GM19324 (cell line): ENCODE results near the gene CREG2.
"Not testable (repeated sequence)": the region's sequence is repeated elsewhere in the genome, so short reads cannot be mapped to it uniquely, and the experiment has no call there.

ENCODE experiments used
- ATAC-seq: cut with Tn5 transposase; IDR thresholded peaks from one replicate; pipeline ENCODE4 v1.9.1; 2021; ENCODE audit warnings: mild to moderate bottlenecking, moderate library complexity; ENCODE audit not compliant: unreplicated experiment, low FRiP score

The CREG2 gene

GRCh38 chr2:101349893-101350662 lies 37.2 kb downstream of the CREG2 start:
- ATAC-seq = no peak

DNA sequence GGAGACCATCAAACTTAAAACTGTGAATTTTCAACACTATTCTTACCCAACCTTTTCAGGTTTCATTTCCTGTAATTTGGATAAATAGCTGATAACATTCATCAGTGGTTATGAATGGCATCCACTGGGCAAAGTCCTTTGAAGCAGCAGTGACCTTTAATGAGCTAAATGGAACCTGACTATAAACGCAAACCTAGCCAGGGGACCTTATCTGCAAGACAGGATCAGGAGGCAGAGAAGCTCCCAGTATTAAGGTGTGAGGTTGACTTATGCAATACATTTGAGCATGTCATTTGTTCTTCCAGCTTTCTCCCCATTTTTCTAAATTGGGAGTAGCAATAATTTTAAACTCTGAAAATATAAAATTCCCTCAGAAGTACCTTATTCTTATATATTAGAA lies 38.4 kb downstream of the CREG2 start:
- no peak for ATAC-seq

DNA sequence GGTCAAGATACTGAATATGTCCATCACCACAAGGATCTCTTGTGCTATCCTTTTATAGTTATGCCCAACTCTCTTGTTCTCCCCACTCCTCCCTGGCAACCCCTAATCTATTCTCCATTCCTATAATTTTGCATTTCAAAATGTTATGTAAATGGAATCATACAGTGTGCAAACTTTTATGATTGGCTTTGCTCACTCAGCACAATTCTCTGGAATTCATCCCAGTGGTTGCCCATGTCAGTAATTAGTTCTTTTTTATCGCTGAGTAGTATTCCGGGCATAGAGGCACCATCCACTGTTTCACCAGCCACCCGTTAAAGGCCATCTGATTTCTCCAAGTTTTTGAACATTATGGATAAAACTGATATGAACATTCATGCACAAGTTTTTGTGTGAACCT lies 40.4 kb downstream of the CREG2 start:
- ATAC-seq = no peak

- ATAC-seq = no peak
Measured at GRCh38 chr2:101344137-101344536, 43.2 kb downstream of the CREG2 start.

GRCh38 chr2:101342625-101343008 lies 44.7 kb downstream of the CREG2 start:
- ATAC-seq = no peak

GRCh38 chr2:101341901-101342624 lies 45.2 kb downstream of the CREG2 start:
- ATAC-seq = no peak

DNA sequence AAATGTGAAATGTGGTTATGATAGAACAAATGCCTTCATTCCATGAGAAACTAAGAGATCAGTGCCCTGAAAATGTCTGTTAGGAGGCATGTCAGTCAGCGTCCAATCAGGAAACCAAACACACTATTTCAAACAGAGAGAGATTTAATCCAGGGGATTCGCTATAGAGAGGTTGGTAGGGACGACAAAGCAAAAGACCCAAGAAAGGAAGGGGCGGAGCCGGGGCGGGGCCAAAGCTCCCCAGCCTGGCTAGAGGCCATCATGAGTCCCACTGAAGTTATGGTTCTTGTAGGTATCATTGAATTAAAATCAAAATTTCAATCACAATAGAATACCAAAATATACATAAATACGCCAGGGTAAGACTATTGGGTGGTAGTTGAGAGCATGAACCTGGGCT lies 45.9 kb downstream of the CREG2 start:
- ATAC-seq = no peak

DNA sequence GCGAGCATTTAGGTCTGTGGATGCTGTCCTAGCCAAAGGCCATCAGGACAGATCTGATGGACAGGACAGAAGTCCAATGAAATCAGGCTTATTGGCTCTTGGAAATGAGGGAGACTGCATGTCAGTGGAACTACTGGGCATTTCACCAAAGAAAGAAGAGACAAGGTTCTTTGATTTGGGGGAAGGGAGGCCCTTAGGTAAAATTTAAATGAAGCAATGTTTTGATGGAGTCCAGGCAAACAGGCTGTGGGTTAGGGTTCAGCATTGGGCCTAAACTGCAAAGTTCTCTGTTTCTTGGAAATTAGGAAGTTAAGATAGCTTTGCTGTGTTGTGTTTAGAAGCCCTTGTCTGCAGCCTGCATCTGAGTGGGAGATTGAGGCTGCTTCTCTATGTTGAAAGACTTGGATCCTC lies 47.2 kb downstream of the CREG2 start:
- no peak for ATAC-seq

- ATAC-seq = no peak
Measured at GRCh38 chr2:101339266-101339880, 47.9 kb downstream of the CREG2 start.

- ATAC-seq = no peak
Measured at GRCh38 chr2:101337877-101338276, 49.4 kb downstream of the CREG2 start.

DNA sequence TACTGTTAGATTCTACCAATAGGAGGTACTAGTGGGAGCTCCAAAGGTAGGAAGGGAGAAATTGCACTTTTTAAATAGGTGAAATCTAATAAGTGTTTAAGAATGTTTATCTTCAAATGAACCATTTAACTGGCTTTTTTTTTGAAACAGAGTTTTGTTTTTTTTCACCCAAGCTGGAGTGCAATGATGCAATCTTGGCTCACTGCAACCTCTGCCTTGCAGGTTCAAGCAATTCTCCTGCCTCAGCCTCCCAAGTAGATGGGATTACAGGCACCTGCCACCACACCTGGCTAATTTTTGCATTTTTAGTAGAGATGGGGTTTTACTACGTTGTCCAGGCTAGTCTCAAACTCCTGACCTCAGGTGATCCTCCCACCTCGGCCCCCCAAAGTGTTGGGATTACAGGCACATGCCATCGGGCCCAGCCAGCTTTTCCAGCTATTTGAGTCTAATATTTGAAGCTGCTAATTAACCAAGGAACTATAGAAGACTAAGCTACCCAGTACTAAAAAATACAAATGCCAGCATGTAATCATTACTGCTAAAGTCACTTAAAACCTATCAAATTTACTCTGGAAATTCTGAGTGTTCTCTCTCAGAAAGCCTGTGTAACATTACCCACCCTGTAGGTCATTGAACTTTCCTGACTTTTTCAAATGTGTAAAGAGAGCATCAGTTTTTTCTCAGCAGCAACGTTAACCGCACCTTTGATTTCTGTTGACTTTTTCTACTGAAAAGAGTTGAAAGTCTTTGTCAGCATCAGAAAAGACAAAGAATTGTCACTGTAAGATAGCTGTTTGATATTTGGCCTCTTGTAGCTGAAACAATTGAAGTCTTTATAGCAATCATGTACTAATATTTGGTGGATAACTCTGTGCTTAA lies 54.2 kb downstream of the CREG2 start:
- no peak for ATAC-seq

GRCh38 chr2:101331202-101331601 lies 56.1 kb downstream of the CREG2 start:
- ATAC-seq = no peak

- no peak for ATAC-seq
Measured at GRCh38 chr2:101330253-101330933, 56.9 kb downstream of the CREG2 start.

- no peak for ATAC-seq
Measured at GRCh38 chr2:101329026-101329425, 58.3 kb downstream of the CREG2 start.

GRCh38 chr2:101328474-101329007 lies 58.8 kb downstream of the CREG2 start:
- ATAC-seq = no peak

DNA sequence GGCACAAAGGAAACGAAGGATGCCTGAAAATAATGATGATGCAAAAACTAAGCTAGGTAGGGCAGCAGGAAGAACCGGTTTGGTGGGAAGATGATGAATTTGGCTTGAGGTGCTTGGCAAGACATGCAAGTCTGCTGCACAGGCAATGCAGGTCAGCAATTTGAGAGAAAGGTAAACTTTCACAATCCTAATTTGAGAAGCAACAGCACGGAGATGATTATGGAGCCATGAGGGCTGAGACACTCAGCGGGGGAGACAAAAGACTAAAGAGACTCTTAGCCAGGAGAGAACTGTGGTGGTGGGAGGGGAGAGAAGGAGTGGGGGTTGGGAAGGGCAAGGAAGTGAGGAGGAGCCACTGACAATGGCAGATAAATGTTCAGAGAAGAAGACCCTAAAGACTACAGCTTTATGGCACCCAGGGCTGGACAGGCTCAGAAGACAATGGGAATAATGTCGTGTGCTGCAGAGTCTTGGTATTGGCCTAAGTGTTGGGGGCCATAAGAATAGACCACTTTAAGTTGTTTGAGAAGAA lies 59.4 kb downstream of the CREG2 start:
- no peak for ATAC-seq

- ATAC-seq = no peak
Measured at GRCh38 chr2:101325425-101325824, 61.9 kb downstream of the CREG2 start.

- ATAC-seq = not testable (repeated sequence)
Measured at GRCh38 chr2:101316568-101316967, 70.7 kb downstream of the CREG2 start.

- ATAC-seq = no peak
Measured at GRCh38 chr2:101311696-101312017, 75.6 kb downstream of the CREG2 start.
